HepG2 (cell line): ENCODE results near the gene NTM. TPM values are rescaled to one million over a fixed set of nuclear protein-coding genes. Genes with fewer than 3 reads are reported as not detected.

ENCODE experiments used
- ATAC-seq: fragments of 200-7000 bp; cut with Tn5 transposase; 3 replicates; pipeline ENCODE4 v1.9.1; 2020; ENCODE audit warnings: mild to moderate bottlenecking, moderate library complexity
- BruUV-seq: library from RNA; stranded (reverse); fragments of 400-500 nt; replicated peaks from 2 replicates; lab custom pipeline; 2021; lab: Mats Ljungman, UMichigan
- CTCF ChIA-PET: fragments of 300-600 bp; formaldehyde crosslinking; extraction: SDS; loops from one replicate; lab custom pipeline; 2021; ENCODE audit warnings: low total read pairs, inconsistent platforms, low intra/inter-chr PET ratio; lab: Yijun Ruan, JAX
- POLR2A ChIA-PET: fragments of 350-600 bp; sonication (Branson Sonifier 250); formaldehyde crosslinking; loops from one replicate; lab custom pipeline; 2020; ENCODE audit warnings: antibody characterized with exemption, inconsistent platforms; lab: Yijun Ruan, JAX
- DNase-seq: peaks from one replicate; pipeline ENCODE4 v3.0.0-alpha.2; 2015; ENCODE audit warnings: low spot score
- FAIRE-seq: peaks from 3 replicates; lab custom pipeline; 2011; peaks lifted over from hg19 to GRCh38; lab: Jason Lieb, UNC
- H2AFZ ChIP-seq: one replicate; pipeline ENCODE4 v1.6.1; 2011; ENCODE audit warnings: low read length, inconsistent platforms
- H3K27ac ChIP-seq: fragments of 300-600 bp; 3 replicates; pipeline ENCODE4 v1.8.0; 2011; ENCODE audit warnings: mixed run types, mild to moderate bottlenecking, mixed read lengths, low read length, inconsistent platforms; ENCODE audit not compliant: insufficient read depth; ENCODE audit errors: extremely low read length
- H3K27me3 ChIP-seq, 2 experiments: fragments of 200-600 bp in 1 of 2; 2 replicates in 1 of 2; 3 replicates in 1 of 2; pipeline versions ENCODE4 v1.6.0 to v1.8.0; 2011; ENCODE audit warnings: low read length in 2 of 2, mild to moderate bottlenecking in 2 of 2, moderate library complexity in 2 of 2, inconsistent platforms in 1 of 2; ENCODE audit not compliant: insufficient read depth in 2 of 2, control insufficient read depth in 1 of 2
- H3K36me3 ChIP-seq, 2 experiments: fragments of 200-600 bp in 1 of 2; replicated peaks in 1 of 2; 2 replicates in 1 of 2; 3 replicates in 1 of 2; pipeline versions ENCODE4 v1.5.1 to v1.8.0; 2011; ENCODE audit warnings: low read length in 2 of 2, inconsistent platforms in 1 of 2; ENCODE audit not compliant: insufficient read depth in 2 of 2, control insufficient read depth in 1 of 2
- H3K4me1 ChIP-seq: 2 replicates; pipeline ENCODE4 v1.5.1; 2012; ENCODE audit warnings: low read length, inconsistent platforms; ENCODE audit not compliant: insufficient read depth
- H3K4me2 ChIP-seq: 2 replicates; pipeline ENCODE4 v1.6.0; 2011; ENCODE audit warnings: low read depth, low read length, inconsistent platforms
- H3K4me3 ChIP-seq, 3 experiments: fragments of 200-600 bp in 1 of 3; sonication (generic), shearing (Covaris generic) in 1 of 3; replicated peaks in 1 of 3; 2 replicates each; pipeline ENCODE4 v1.5.1; 2011 to 2016; ENCODE audit warnings: low read length in 3 of 3, inconsistent platforms in 2 of 3, low read depth in 2 of 3, mild to moderate bottlenecking in 2 of 3, control low read depth in 1 of 3, mixed read lengths in 1 of 3; ENCODE audit not compliant: insufficient read depth in 1 of 3
- H3K79me2 ChIP-seq: one replicate; pipeline ENCODE4 v1.6.1; 2011; ENCODE audit warnings: low read length, inconsistent platforms; ENCODE audit not compliant: insufficient read depth
- H3K9ac ChIP-seq: 2 replicates; pipeline ENCODE4 v1.6.0; 2011; ENCODE audit warnings: mild to moderate bottlenecking, low read depth, low read length, inconsistent platforms; ENCODE audit not compliant: insufficient read depth
- H3K9me3 ChIP-seq: 2 replicates; pipeline ENCODE4 v1.5.1; 2012; ENCODE audit warnings: mild to moderate bottlenecking, low read length
- H4K20me1 ChIP-seq: 2 replicates; pipeline ENCODE4 v1.6.0; 2011; ENCODE audit warnings: inconsistent platforms, mild to moderate bottlenecking, low read length, moderate library complexity; ENCODE audit not compliant: insufficient read depth
- FLYWCH1 ChIP-seq: sonication (generic); formaldehyde crosslinking; IDR thresholded peaks from 2 replicates; pipeline ENCODE4 v1.8.1; 2023; ENCODE audit warnings: mild to moderate bottlenecking, missing genetic modification reagents
- MTA3 ChIP-seq: sonication (generic); formaldehyde crosslinking; IDR thresholded peaks from 2 replicates; pipeline ENCODE4 v1.4.0; 2020; ENCODE audit warnings: missing genetic modification reagents
- NFYB ChIP-seq: sonication (generic); formaldehyde crosslinking; IDR thresholded peaks from 2 replicates; pipeline ENCODE4 v1.4.0; 2020; ENCODE audit warnings: missing genetic modification reagents
- SP140L ChIP-seq: sonication (generic); formaldehyde crosslinking; IDR thresholded peaks from 2 replicates; pipeline ENCODE4 v1.4.0; 2020; ENCODE audit warnings: missing genetic modification reagents, borderline replicate concordance
- TSC22D2 ChIP-seq: sonication (generic); formaldehyde crosslinking; IDR thresholded peaks from 2 replicates; pipeline ENCODE4 v1.5.1; 2020; ENCODE audit warnings: missing genetic modification reagents, mild to moderate bottlenecking, borderline replicate concordance
- ZKSCAN8 ChIP-seq: IDR thresholded peaks from 2 replicates; pipeline ENCODE4 v1.6.1; 2016; ENCODE audit warnings: borderline replicate concordance, missing genetic modification reagents, missing compliant biosample characterization
- ZNF260 ChIP-seq: sonication (generic); formaldehyde crosslinking; IDR thresholded peaks from 2 replicates; pipeline ENCODE4 v1.4.0; 2020; ENCODE audit warnings: missing genetic modification reagents, low read depth, mild to moderate bottlenecking, borderline replicate concordance
- WGBS: methylation state at CpG from one replicate; pipeline ENCODE4 v1.1.6; 2017; ENCODE audit warnings: low lambda C conversion rate; 5-methylcytosine and 5-hydroxymethylcytosine counted together
- in situ Hi-C: cut with HindIII; loops from 2 replicates; pipeline ENCODE4 v1.10.0; 2017; ENCODE audit warnings: low pct_unique_long_range_greater_than_20kb; ENCODE audit not compliant: extremely low pct_ligation_motif_present
- intact Hi-C: fragments of 100-400 bp; cut with micrococcal nuclease; formaldehyde crosslinking; loops from one replicate; pipeline ENCODE4 v1.10.0; 2022; ENCODE audit not compliant: unreplicated experiment
- polyA plus RNA-seq, 8 experiments: library from polyadenylated mRNA; depleted of rRNA in 3 of 8; stranded (reverse) in 7 of 8; unstranded in 1 of 8; fragments of >200 nt; fragmentation: Illumina TruSeq in 4 of 8; extraction: Trizol in 4 of 8; gene quantifications; 2 replicates each; pipeline versions ENCODE4 v1.2.1 to v1.2.3, GENCODE V29; 2011 to 2016; ENCODE audit warnings: low read depth in 4 of 8, missing spikeins in 1 of 8, mixed read lengths in 1 of 8; ENCODE audit not compliant: insufficient read depth in 1 of 8
- total RNA-seq, 5 experiments: library from RNA; depleted of rRNA; stranded (reverse); fragments of >200 nt; fragmentation: Illumina TruSeq; extraction: Trizol; gene quantifications; 2 replicates each; pipeline ENCODE4 v1.2.3, GENCODE V29; 2016; ENCODE audit warnings: low read depth in 1 of 5
- TF ChIP-seq, protein P1 (sequence below): sonication (generic); formaldehyde crosslinking; IDR thresholded peaks from 2 replicates; pipeline ENCODE4 v1.8.0; 2022; ENCODE audit warnings: missing genetic modification reagents, mild to moderate bottlenecking, moderate library complexity, borderline replicate concordance
- TF ChIP-seq, protein P2 (sequence below): sonication (generic); formaldehyde crosslinking; IDR thresholded peaks from 2 replicates; pipeline ENCODE4 v1.4.0; 2020; ENCODE audit warnings: low read depth, mild to moderate bottlenecking, missing genetic modification reagents
- TF ChIP-seq, protein P3 (sequence below): sonication (generic); formaldehyde crosslinking; IDR thresholded peaks from 2 replicates; pipeline ENCODE4 v1.5.0; 2020; ENCODE audit warnings: missing genetic modification reagents, mild to moderate bottlenecking, borderline replicate concordance
- TF ChIP-seq, protein P4 (sequence below): sonication (generic); formaldehyde crosslinking; IDR thresholded peaks from 2 replicates; pipeline ENCODE4 v1.8.1; 2023; ENCODE audit warnings: mild to moderate bottlenecking, inconsistent platforms, moderate library complexity, missing genetic modification reagents, borderline replicate concordance

The NTM gene
- total and polyA plus RNA-seq, 2 of the 13 experiments (the other 11 are each of a cell fraction or from before 2014, with no cell fraction given): not detected

- BruUV-seq: no TSS peak
- FAIRE-seq: no peak
- in situ Hi-C loops: no loop called here
- H3K4me1 ChIP-seq: no peaks in the 10 kb centered on the region
- CTCF ChIA-PET: no interaction called here
- intact Hi-C loops: no loop called here
- WGBS: 20% methylated on average over 9 of the region's 11 CpGs
- H3K4me3 ChIP-seq: no peak overlapping the region
- H3K4me2 ChIP-seq: no peak overlapping the region
- H3K79me2 ChIP-seq: no peaks in the 10 kb centered on the region
- H3K27ac ChIP-seq: no peak overlapping the region
- no peaks in the 10 kb centered on the region for H3K9me3 ChIP-seq
- no peak for ATAC-seq
- TF ChIP-seq SP140L (CRISPR knock-in tag) (no peak), MTA3 (CRISPR knock-in tag) (no peak), FLYWCH1 (CRISPR knock-in tag) (no peak), NFYB (CRISPR knock-in tag) (no peak), ZNF260 (CRISPR knock-in tag) (no peak), TSC22D2 (CRISPR knock-in tag) (no peak), ZKSCAN8 (CRISPR knock-in tag) (no peak)
- TF ChIP-seq, protein P1, sequence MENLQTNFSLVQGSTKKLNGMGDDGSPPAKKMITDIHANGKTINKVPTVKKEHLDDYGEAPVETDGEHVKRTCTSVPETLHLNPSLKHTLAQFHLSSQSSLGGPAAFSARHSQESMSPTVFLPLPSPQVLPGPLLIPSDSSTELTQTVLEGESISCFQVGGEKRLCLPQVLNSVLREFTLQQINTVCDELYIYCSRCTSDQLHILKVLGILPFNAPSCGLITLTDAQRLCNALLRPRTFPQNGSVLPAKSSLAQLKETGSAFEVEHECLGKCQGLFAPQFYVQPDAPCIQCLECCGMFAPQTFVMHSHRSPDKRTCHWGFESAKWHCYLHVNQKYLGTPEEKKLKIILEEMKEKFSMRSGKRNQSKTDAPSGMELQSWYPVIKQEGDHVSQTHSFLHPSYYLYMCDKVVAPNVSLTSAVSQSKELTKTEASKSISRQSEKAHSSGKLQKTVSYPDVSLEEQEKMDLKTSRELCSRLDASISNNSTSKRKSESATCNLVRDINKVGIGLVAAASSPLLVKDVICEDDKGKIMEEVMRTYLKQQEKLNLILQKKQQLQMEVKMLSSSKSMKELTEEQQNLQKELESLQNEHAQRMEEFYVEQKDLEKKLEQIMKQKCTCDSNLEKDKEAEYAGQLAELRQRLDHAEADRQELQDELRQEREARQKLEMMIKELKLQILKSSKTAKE (CRISPR knock-in tag): no peak
- TF ChIP-seq, protein P2, sequence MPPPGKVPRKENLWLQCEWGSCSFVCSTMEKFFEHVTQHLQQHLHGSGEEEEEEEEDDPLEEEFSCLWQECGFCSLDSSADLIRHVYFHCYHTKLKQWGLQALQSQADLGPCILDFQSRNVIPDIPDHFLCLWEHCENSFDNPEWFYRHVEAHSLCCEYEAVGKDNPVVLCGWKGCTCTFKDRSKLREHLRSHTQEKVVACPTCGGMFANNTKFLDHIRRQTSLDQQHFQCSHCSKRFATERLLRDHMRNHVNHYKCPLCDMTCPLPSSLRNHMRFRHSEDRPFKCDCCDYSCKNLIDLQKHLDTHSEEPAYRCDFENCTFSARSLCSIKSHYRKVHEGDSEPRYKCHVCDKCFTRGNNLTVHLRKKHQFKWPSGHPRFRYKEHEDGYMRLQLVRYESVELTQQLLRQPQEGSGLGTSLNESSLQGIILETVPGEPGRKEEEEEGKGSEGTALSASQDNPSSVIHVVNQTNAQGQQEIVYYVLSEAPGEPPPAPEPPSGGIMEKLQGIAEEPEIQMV: no peak
- TF ChIP-seq, protein P3, sequence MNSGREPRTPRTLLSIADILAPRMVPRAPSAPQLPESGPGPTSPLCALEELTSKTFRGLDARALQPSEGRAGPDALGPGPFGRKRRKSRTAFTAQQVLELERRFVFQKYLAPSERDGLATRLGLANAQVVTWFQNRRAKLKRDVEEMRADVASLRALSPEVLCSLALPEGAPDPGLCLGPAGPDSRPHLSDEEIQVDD (CRISPR knock-in tag): no peak
- TF ChIP-seq, protein P4, sequence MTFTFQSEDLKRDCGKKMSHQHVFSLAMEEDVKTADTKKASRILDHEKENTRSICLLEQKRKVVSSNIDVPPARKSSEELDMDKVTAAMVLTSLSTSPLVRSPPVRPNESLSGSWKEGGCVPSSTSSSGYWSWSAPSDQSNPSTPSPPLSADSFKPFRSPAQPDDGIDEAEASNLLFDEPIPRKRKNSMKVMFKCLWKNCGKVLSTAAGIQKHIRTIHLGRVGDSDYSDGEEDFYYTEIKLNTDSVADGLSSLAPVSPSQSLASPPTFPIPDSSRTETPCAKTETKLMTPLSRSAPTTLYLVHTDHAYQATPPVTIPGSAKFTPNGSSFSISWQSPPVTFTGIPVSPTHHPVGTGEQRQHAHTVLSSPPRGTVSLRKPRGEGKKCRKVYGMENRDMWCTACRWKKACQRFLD (CRISPR knock-in tag): no peak
- H3K36me3 ChIP-seq: no peaks in the 10 kb centered on the region
- no peak overlapping the region for H2AFZ ChIP-seq
- H4K20me1 ChIP-seq: no peaks in the 10 kb centered on the region
- POLR2A ChIA-PET: no interaction called here
- H3K27me3 ChIP-seq: no peaks in the 10 kb centered on the region
- DNase-seq: no peak
- no peak overlapping the region for H3K9ac ChIP-seq
These were observed 471.7 kb downstream of the NTM start for GRCh38 chr11:131841925-131842635.
